ENCODE data around the gene TRIM26.
"Not testable (repeated sequence)": the region's sequence is repeated elsewhere in the genome, so short reads cannot be mapped to it uniquely, and the experiment has no call there.

TRIM26 gene

GRCh38 chr6:30169658-30170614 is 43.3 kb downstream of the TRIM26 start:
- peak; percentile 10 to 13 for DNase-seq (ENCODE audit: low read depth in 2 of 2)

DNA sequence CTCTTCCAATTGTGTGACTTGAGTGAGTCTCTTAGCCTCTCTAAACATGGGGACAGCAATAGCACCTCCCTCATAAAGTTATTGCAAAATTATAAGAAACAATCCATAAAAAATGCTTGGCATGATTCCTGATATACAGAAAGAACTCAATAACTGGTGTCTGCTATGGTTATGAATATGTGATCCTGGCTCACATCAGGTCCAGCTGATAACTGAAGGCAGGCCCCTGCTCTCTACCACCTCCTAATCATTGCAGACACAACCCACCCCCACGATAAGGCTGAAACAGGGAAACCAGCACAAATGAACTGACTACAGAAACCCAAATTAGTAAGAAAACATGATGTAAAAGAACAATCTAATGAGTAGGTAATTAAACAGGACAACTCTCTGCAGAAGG is 44.5 kb downstream of the TRIM26 start:
- DNase-seq (ENCODE audit: low read depth in 2 of 2): no peak

GRCh38 chr6:30167101-30167500 is 46.1 kb downstream of the TRIM26 start:
- no peak for DNase-seq (ENCODE audit: low read depth in 2 of 2)

- DNase-seq (ENCODE audit: low read depth in 2 of 2): not testable (repeated sequence)
These were observed 48.0 kb downstream of the TRIM26 start for GRCh38 chr6:30165238-30165637.

DNA sequence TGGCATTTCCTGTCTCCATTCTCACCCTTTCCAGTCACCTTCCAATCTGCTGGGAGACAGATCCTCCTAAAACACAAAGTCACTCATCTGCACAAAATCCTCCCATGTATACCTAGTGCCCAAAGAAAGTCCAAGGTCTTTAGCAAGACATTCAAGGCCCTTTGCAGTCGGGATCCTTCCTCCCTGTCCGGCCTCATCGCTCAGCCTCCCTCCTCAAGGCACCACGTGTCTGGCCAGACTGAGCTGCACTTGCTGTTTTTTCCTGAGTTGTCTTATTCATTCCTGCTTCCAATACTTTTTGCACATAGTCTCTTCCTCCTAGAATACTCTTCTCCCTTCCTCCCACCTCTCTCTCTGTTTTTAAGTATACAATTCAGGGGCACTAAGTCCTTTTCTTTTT is 48.5 kb downstream of the TRIM26 start:
- DNase-seq (ENCODE audit: low read depth in 2 of 2): no peak

- DNase-seq (ENCODE audit: low read depth in 2 of 2): no peak
These were observed 49.1 kb downstream of the TRIM26 start for GRCh38 chr6:30163918-30164654.

DNA sequence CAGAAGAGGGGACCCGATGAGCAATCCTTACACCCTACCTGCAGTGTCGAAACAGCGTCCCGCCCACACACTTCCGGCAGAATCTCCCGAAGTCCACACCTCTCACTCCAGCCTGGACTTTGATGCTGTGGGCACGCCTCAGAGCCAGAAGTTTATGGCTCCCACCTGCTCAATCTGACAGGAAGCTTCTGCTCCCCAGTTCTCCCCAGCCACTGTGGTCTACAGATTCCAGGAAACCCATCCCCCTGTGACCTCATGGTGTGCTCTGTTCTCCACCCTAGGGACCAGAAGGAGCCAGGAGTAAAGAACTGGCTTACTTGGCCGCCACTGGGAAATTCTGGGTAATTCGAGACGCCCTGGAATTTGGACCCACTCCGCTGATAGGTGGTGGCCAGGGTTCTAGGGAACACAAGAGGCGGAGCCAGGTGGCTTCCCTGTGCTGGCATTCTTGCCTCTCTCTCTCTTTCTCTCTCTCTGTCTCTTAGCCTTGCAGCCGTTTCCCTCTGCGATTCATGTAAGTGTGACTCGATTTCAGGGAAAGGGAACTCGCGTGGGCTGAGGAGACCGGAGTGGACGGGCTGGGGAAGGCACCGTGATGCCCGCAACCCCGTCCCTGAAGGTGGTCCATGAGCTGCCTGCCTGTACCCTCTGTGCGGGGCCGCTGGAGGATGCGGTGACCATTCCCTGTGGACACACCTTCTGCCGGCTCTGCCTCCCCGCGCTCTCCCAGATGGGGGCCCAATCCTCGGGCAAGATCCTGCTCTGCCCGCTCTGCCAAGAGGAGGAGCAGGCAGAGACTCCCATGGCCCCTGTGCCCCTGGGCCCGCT is 49.9 kb downstream of the TRIM26 start, which contains the start of gene TRIM15:
Gene TRIM15 (plus strand): TSS at position 457 of the 828 bp plus-strand sequence. CDS start 139 bp downstream, at position 596.
- DNase-seq (ENCODE audit: low read depth in 2 of 2): no peak

DNA sequence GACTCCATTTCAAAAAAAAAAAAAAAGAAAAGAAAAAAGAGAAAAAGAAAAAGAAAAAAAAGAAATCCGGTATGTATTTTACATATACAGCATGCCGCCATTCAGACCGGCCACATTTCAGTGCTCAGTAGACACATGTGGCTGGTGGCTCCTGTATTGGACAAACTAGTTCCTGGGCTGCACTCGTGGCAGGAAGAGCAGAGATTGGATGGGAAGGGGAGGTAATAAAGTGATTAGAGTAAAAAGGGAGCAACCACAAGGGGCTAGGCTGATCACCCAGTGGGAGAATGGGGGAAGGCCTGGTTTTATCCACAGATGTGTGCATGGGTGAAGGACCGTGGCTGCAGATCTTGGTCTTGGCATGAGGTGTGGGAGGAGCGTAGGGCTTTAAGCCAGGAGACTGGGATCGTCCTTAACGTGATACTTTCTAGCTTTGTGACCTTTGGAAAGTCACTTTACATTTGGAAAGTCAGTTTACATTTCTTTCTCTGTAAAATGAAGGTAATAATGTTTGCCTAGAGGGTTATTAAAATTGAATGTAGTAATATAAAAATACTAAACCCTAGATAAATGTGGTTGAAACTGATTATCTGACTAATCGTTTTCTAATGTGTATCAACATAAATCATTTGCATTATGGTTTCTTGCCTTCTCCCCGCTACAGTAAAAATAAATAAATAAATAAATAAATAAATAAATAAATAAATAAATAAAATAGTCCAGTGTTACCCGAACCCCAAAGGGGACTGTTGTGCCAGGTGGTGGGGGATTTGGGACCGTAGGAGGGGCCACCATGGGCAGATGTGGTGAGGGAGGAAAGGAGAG is 50.7 kb downstream of the TRIM26 start:
- no peak for DNase-seq (ENCODE audit: low read depth in 2 of 2)

DNA sequence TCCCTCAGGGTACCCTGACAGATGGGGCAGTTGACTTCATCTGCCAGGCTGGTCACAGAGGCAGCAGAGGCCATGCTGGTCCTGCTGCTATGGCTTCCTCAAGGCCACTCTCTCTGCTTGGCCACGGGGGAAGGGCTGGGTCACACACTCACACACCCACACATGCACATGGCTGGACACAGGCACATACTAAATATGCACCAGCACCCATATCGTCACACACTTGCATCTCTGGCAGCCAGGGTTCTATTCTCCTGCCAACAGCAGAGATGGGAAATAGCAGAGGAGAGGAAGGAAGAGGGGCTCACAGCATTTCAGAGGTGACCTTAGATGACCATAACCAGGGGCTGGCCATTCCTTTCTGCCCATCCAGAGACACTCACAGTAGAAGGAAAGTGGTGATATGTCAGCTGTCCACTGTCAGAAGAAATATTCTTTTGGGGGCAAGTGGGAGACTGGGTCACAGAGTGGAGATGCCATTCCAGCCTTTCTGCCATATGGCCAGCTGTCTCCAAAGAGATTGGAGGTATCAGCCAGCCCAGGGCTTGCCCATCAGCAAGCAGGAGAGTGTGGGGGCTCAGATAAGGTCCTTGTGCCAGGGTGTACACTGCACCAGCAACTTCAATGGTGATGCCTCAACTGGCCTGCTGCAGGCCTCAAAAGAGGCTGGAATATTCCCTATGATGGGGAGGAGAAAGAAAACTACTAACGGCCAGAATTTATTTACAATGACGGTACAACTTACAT is 52.2 kb downstream of the TRIM26 start, which contains the start of gene TRIM10:
Gene TRIM10 (minus strand): TSS at position 427 of the 747 bp plus-strand sequence. CDS start 353 bp downstream, at position 74.
- DNase-seq (ENCODE audit: low read depth in 2 of 2): no peak

DNA sequence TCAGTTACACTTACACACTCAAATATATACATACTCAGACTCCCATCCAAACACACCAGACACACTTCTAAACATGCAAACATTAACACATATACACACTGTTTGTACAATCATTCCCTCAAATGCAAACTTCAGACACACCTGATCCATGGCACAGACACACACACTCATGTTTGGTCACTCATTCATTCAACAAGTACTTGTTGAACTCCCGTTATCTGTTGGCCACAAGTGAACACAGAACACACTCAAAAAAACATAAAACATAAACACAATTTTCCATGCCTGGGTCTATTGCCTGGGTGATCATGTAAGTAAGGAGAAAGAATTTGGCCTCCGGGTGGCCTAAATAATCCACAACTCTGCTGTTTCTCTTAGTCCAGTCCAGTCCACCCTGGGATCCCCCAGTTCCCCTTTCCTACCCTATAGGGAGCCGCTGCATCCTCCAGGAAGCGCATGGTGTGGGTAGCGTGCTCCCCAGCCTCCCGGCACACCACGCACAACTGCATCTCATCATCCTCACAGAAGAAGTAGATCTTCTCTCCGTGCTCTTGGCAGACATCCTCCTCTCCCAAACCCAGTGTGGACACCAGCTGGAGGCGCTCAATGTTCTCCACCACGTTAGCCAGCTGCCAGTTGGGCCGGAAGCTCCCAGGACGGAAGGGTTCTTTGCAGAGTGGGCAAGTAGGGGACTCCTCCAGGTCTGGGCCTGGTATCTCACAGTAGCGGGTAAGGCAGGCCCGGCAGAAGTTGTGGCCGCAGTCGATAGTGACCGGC is 53.0 kb downstream of the TRIM26 start:
- DNase-seq (ENCODE audit: low read depth in 2 of 2): no peak

- DNase-seq (ENCODE audit: low read depth in 2 of 2): no peak
These were observed 54.6 kb downstream of the TRIM26 start for GRCh38 chr6:30158475-30159040.

DNA sequence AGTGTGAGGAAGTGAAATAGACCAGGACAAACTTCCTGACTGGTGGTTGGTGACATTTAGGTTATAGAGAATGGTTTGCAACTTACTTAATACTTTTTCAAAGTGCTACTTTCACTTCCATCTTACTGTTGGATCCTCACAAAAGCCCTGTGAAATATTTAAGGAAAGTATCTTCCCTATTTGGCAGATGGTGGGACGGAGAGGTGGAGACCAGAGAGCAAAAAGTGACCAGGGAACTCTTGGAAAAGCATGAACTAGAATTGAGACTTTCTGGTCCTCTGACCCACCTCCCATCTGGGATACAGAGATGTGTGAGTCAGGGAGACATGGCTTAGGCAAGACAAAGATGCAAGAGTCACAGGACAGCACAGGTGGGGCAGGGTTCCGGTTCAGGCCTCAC is 55.2 kb downstream of the TRIM26 start:
- no peak for DNase-seq (ENCODE audit: low read depth in 2 of 2)

GRCh38 chr6:30157581-30157980 is 55.6 kb downstream of the TRIM26 start:
- DNase-seq (ENCODE audit: low read depth in 2 of 2): no peak

GRCh38 chr6:30156774-30157173 is 56.4 kb downstream of the TRIM26 start:
- no peak for DNase-seq (ENCODE audit: low read depth in 2 of 2)

GRCh38 chr6:30156262-30156599 is 57.0 kb downstream of the TRIM26 start:
- peak in 1 of 2 experiments; percentile 8 for DNase-seq (ENCODE audit: low read depth in 2 of 2)

- no peak for DNase-seq (ENCODE audit: low read depth in 2 of 2)
These were observed 57.5 kb downstream of the TRIM26 start for GRCh38 chr6:30155520-30156261.

GRCh38 chr6:30154709-30155519 is 58.3 kb downstream of the TRIM26 start:
- DNase-seq (ENCODE audit: low read depth in 2 of 2): peak; percentile 53 to 60

Data from fibroblast of skin of left biceps (primary cell).